Measurements from ENCODE around the gene DMAC2.

DNA sequence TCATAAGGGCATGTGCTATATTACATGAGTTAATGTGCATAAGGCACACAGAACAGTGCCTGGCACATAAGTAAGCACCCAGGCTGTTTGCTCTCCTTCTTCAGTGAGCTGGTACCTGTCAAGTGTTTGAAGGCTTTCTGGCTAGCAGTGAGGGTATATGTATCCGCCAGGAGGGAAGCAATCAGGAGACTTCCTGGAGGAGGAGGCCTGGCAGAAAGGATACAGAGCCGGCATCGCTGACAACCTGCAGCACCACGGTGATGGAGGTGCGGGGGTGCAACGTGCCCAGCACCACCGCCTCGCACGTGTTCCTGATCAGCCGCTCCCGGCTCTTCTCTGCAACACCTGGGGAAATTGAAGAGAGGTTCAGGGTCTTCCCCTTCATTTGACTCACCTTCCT lies 48.1 kb downstream of the DMAC2 start:
- no peak for TF ChIP-seq POLR2A (IDR thresholded peaks at IDR 0.05; ENCODE audit: low read depth, low read length)
- no peak for TF ChIP-seq POLR2AphosphoS5 (IDR thresholded peaks at IDR 0.05; ENCODE audit: low read depth, low read length)
